NCI-H2029 treated with DMSO at 0.1 percent for 48 hours (cell line): Measurements from ENCODE around the gene CYS1.
"Not testable (repeated sequence)": the region's sequence is repeated elsewhere in the genome, so short reads cannot be mapped to it uniquely, and the experiment has no call there.

Experiments
- DNase-seq: peaks from one replicate; lab custom pipeline; 2025; lab: John Stamatoyannopoulos, UW

The CYS1 gene

GRCh38 chr2:10012366-10012962 is 67.7 kb downstream of the CYS1 start:
- not testable (repeated sequence) for DNase-seq

DNA sequence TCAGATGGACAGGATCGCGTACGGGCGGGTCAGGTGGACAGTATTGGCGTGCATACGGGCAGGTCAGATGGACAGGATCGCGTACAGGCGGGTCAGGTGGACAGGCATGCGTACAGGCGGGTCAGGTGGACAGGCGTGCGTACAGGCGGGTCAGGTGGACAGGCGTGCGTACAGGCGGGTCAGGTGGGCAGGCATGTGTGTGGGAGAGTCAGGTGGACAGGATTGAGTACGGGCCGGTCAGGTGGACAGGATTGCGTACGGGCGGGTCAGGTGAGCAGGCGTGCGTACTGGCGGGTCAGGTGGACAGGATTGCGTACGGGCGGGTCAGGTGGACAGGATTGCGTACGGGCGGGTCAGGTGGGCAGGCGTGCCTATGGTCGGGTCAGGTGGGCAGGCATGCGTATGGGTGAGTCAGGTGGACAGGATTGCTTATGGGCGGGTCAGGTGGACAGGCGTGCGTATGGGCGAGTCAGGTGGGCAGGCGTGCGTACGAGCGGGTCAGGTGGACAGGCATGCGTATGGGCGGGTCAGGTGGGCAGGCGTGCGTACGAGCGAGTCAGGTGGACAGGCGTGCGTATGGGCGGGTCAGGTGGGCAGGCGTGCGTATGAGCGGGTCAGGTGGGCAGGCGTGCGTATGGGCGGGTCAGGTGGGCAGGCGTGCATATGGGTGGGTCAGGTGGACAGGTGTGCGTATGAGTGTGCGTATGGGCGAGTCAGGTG is 68.4 kb downstream of the CYS1 start:
- not testable (repeated sequence) for DNase-seq

GRCh38 chr2:10010861-10011605 is 69.2 kb downstream of the CYS1 start:
- DNase-seq, result not testable (repeated sequence)

DNA sequence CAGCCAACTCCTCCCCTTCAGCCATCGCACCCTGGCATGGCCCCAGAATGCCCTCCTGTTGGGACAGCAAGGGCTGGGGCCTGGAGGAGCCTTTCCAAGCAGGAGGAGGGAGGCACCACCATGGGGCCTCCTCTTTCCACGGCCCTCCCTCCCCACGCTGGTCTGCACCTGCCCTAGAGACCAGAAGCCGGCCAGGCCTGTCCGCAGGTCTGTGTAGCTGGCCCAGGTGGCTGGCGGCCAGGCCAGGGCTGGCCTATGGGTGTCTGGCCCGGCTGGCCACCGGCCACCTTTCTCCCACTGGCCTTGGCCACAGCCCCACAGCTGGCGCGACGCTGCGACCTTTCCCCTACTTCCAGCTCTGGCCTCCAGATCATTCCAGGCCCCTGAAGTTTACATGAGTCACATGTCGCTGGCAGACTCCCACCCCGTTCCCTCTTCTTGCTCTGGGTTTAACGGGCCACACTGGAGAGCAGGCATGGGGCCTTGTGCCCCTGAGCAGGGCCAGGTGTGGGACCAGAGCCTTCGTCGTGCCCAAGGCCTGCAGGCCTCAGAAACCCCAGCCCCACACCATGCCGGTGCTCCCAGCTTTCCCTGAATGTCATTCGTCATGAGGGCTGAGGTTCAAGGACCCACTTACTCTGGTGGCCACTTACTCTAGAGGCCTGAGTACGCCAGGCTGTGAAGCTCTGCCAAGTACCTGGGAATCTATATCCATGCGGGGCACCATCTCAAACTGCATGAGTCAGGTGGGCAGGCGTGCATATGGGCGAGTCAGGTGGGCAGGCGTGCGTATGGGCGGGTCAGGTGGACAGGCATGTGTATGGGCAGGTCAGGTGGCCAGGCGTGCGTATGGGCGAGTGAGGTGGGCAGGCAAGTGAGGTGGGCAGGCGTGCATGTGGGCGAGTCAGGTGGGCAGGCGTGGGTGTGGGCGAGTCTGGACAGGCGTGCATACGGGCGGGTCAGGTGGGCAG is 70.1 kb downstream of the CYS1 start:
- peak; percentile 11 for DNase-seq

DNA sequence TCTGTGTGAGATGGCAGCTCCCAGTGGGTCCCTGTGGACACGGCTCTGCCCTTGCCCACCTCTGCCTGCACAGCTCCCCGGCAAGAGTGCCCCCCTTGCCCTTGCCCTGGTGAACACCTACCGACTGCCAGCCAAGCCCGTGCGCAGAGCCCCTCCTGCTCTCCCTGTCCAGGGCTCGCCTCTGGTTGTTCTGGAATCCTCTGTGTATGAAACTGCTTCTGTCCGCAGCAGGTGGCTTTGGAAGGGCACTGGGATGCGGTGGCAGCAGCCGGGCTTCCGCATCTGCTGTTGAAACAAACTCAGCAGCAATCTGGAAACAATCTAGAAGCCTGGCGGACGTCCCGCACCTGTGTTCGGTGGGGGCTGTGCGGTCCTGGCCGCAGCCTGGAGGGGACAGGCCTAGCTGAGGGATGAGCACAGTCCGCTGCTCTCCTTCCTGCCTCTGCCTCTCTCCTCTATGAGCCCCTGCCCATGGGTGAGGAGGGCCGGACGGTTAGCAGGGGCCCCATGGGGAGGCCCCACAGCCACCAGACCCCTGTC is 70.9 kb downstream of the CYS1 start:
- DNase-seq, result no peak

DNA sequence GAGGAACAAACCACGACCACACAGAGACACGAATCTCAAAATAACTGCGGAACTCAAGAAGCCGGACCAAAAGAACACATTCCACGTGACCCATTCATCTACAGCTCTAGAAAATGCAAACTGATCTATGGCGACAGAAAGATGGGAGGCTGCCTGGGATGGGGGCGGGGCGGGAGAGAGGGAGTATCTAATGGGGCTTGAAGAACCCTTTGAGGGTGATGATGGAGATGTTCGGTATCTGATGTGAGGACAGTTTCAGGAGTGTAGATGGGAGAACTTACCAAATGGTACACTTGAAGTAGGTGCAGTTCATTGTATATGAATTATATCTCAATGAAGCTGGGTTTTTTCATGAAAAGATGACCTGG is 71.4 kb downstream of the CYS1 start:
- DNase-seq, result no peak

GRCh38 chr2:10007921-10008808 is 72.0 kb downstream of the CYS1 start:
- DNase-seq, result no peak

GRCh38 chr2:10007435-10007834 is 72.8 kb downstream of the CYS1 start:
- DNase-seq, result no peak
